HepG2 (cell line): ENCODE measurements around the gene ZBTB17. TPM values are rescaled to one million over a fixed set of nuclear protein-coding genes. Genes with fewer than 3 reads are reported as not detected.

ENCODE experiments used
- ATF7-NPFF ChIP-seq: sonication (generic); formaldehyde crosslinking; IDR thresholded peaks from 2 replicates; pipeline ENCODE4 v1.8.1; 2023; ENCODE audit warnings: mild to moderate bottlenecking, low read depth, missing genetic modification reagents, moderate library complexity
- BCL6 ChIP-seq: IDR thresholded peaks from 2 replicates; pipeline ENCODE4 v1.6.1; 2016; ENCODE audit warnings: missing genetic modification reagents, missing compliant biosample characterization
- FOXA1 ChIP-seq, 2 experiments: fragments of 450-650 bp in 1 of 2; sonication (generic) in 1 of 2; formaldehyde crosslinking in 1 of 2; IDR thresholded peaks; 2 replicates each; pipeline versions ENCODE4 v1.4.0 to v1.6.1; 2016 to 2020; ENCODE audit warnings: missing genetic modification reagents in 1 of 2
- GZF1 ChIP-seq: sonication (generic); formaldehyde crosslinking; IDR thresholded peaks from 2 replicates; pipeline ENCODE4 v1.5.1; 2020; ENCODE audit warnings: mild to moderate bottlenecking, missing genetic modification reagents
- HOXA7 ChIP-seq: sonication (generic); formaldehyde crosslinking; IDR thresholded peaks from 2 replicates; pipeline ENCODE4 v1.8.1; 2022; ENCODE audit warnings: mild to moderate bottlenecking, missing genetic modification reagents, moderate library complexity
- HOXD1 ChIP-seq: sonication (generic); formaldehyde crosslinking; IDR thresholded peaks from 2 replicates; pipeline ENCODE4 v1.5.0; 2020; ENCODE audit warnings: missing genetic modification reagents
- IKZF4 ChIP-seq: sonication (generic); formaldehyde crosslinking; IDR thresholded peaks from 2 replicates; pipeline ENCODE4 v1.5.1; 2020; ENCODE audit warnings: borderline replicate concordance, mild to moderate bottlenecking, low read depth, missing genetic modification reagents; ENCODE audit errors: not compliant biosample characterization
- MAFF ChIP-seq: IDR thresholded peaks from 2 replicates; pipeline ENCODE4 v1.6.1; 2011; ENCODE audit warnings: low read depth, low read length, improper control_type of control experiment
- MAFG ChIP-seq: sonication (generic); formaldehyde crosslinking; IDR thresholded peaks from 2 replicates; pipeline ENCODE4 v1.5.1; 2020; ENCODE audit warnings: mild to moderate bottlenecking, missing genetic modification reagents
- MTA1 ChIP-seq: sonication (generic); formaldehyde crosslinking; IDR thresholded peaks from 2 replicates; pipeline ENCODE4 v1.4.0; 2020; ENCODE audit warnings: missing genetic modification reagents, mild to moderate bottlenecking, borderline replicate concordance
- NR1H2 ChIP-seq: sonication (generic); formaldehyde crosslinking; IDR thresholded peaks from 2 replicates; pipeline ENCODE4 v1.8.1; 2022; ENCODE audit warnings: low read depth, missing genetic modification reagents, borderline replicate concordance
- PTBP1 ChIP-seq: fragments of 200-400 bp; formaldehyde crosslinking; IDR thresholded peaks from 2 replicates; pipeline ENCODE4 v1.6.1; 2018; ENCODE audit warnings: low read length, low read depth; ENCODE audit not compliant: poor library complexity, severe bottlenecking
- SAP130 ChIP-seq: IDR thresholded peaks from 2 replicates; pipeline ENCODE4 v1.6.1; 2016; ENCODE audit warnings: low read depth
- WIZ ChIP-seq: sonication (generic); formaldehyde crosslinking; IDR thresholded peaks from 2 replicates; pipeline ENCODE4 v1.5.1; 2020; ENCODE audit warnings: mild to moderate bottlenecking, missing genetic modification reagents
- ZBTB7A ChIP-seq: sonication (generic); formaldehyde crosslinking; IDR thresholded peaks from 2 replicates; pipeline ENCODE4 v1.8.0; 2022; ENCODE audit warnings: mild to moderate bottlenecking, missing genetic modification reagents
- ZEB1 ChIP-seq: IDR thresholded peaks from 2 replicates; pipeline ENCODE4 v1.6.1; 2012; ENCODE audit warnings: mild to moderate bottlenecking, low read depth, inconsistent platforms; ENCODE audit not compliant: insufficient replicate concordance
- ZFP1 ChIP-seq: IDR thresholded peaks from 2 replicates; pipeline ENCODE4 v1.6.1; 2016
- ZFP82 ChIP-seq: sonication (generic); formaldehyde crosslinking; IDR thresholded peaks from 2 replicates; pipeline ENCODE4 v1.5.1; 2020; ENCODE audit warnings: mild to moderate bottlenecking, missing genetic modification reagents, borderline replicate concordance
- ZMYM2 ChIP-seq: sonication (generic); formaldehyde crosslinking; IDR thresholded peaks from 2 replicates; pipeline ENCODE4 v1.8.0; 2022; ENCODE audit warnings: mild to moderate bottlenecking, missing genetic modification reagents
- ZNF180 ChIP-seq: sonication (generic); formaldehyde crosslinking; IDR thresholded peaks from 2 replicates; pipeline ENCODE4 v1.4.0; 2020; ENCODE audit warnings: low read depth, missing genetic modification reagents, borderline replicate concordance
- ZNF382 ChIP-seq: sonication (generic); formaldehyde crosslinking; IDR thresholded peaks from 2 replicates; pipeline ENCODE4 v1.5.0; 2020; ENCODE audit warnings: missing genetic modification reagents, mild to moderate bottlenecking, borderline replicate concordance
- ZNF557 ChIP-seq: sonication (generic); formaldehyde crosslinking; IDR thresholded peaks from 2 replicates; pipeline ENCODE4 v1.4.0; 2020; ENCODE audit warnings: missing genetic modification reagents
- ZNF572 ChIP-seq: sonication (generic); formaldehyde crosslinking; IDR thresholded peaks from 2 replicates; pipeline ENCODE4 v1.5.1; 2020; ENCODE audit warnings: mild to moderate bottlenecking, missing genetic modification reagents
- ZNF790 ChIP-seq: sonication (generic); formaldehyde crosslinking; IDR thresholded peaks from 2 replicates; pipeline ENCODE4 v1.8.0; 2022; ENCODE audit warnings: missing genetic modification reagents, mild to moderate bottlenecking, borderline replicate concordance
- ZNF891 ChIP-seq: sonication (generic); formaldehyde crosslinking; IDR thresholded peaks from 2 replicates; pipeline ENCODE4 v1.5.0; 2020; ENCODE audit warnings: mild to moderate bottlenecking, missing genetic modification reagents
- polyA plus RNA-seq, 8 experiments: library from polyadenylated mRNA; depleted of rRNA in 3 of 8; stranded (reverse) in 7 of 8; unstranded in 1 of 8; fragments of >200 nt; fragmentation: Illumina TruSeq in 4 of 8; extraction: Trizol in 4 of 8; gene quantifications; 2 replicates each; pipeline versions ENCODE4 v1.2.1 to v1.2.3, GENCODE V29; 2011 to 2016; ENCODE audit warnings: low read depth in 4 of 8, missing spikeins in 1 of 8, mixed read lengths in 1 of 8; ENCODE audit not compliant: insufficient read depth in 1 of 8
- total RNA-seq, 5 experiments: library from RNA; depleted of rRNA; stranded (reverse); fragments of >200 nt; fragmentation: Illumina TruSeq; extraction: Trizol; gene quantifications; 2 replicates each; pipeline ENCODE4 v1.2.3, GENCODE V29; 2016; ENCODE audit warnings: low read depth in 1 of 5
- TF ChIP-seq, protein P1 (sequence below): sonication (generic); formaldehyde crosslinking; IDR thresholded peaks from 2 replicates; pipeline ENCODE4 v1.4.0; 2020; ENCODE audit warnings: missing genetic modification reagents
- TF ChIP-seq, protein P2 (sequence below): sonication (generic); formaldehyde crosslinking; IDR thresholded peaks from 2 replicates; pipeline ENCODE4 v1.4.0; 2020; ENCODE audit warnings: mild to moderate bottlenecking, missing genetic modification reagents
- TF ChIP-seq, protein P3 (sequence below): sonication (generic); formaldehyde crosslinking; IDR thresholded peaks from 2 replicates; pipeline ENCODE4 v1.5.0; 2020; ENCODE audit warnings: missing genetic modification reagents

ZBTB17 gene
- total and polyA plus RNA-seq, 2 of the 13 experiments (the other 11 are each of a cell fraction or from before 2014, with no cell fraction given), result 16.7 to 17.0 TPM

DNA sequence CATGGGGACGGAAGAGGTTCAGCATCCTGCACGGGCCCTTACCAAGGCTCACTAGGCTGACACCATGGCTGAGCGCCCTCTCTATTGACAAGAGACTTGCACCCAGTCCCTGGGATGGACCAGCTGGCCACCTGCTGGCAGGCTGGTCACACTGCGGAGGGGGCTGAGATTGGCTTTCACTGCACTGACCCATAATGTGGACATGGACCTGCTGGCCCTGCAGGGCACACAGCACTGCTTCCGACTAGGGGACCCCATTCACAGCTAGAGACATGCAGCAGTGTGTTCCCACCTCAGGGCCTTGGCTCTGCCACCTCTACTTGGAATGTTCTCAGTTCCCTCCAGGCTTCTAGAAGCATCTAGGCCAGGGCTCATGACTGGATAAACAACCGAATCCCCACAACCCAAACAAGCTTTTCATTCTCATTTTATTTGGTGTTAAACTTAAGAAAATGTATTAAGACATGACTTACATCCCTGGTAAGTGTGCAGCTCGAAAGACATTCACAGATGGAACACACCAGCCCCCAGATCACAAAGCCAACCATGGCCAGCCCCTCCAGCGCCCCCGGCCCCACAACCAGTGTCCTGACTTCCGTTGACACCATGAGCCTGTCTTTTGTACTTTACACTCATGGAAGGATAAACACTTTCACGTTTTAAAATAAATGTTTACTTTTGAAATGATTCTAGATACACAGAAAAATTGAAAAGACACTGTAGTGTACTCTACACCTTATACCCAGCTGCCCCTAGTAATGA lies 18.9 kb upstream of the ZBTB17 start (continued):
- TF ChIP-seq, protein P1, sequence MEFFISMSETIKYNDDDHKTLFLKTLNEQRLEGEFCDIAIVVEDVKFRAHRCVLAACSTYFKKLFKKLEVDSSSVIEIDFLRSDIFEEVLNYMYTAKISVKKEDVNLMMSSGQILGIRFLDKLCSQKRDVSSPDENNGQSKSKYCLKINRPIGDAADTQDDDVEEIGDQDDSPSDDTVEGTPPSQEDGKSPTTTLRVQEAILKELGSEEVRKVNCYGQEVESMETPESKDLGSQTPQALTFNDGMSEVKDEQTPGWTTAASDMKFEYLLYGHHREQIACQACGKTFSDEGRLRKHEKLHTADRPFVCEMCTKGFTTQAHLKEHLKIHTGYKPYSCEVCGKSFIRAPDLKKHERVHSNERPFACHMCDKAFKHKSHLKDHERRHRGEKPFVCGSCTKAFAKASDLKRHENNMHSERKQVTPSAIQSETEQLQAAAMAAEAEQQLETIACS (CRISPR knock-in tag), result no peak
- TF ChIP-seq ZNF382 (CRISPR knock-in tag) (no peak), IKZF4 (CRISPR knock-in tag) (no peak), HOXA7 (no peak), NR1H2 (CRISPR knock-in tag) (no peak), SAP130 (no peak), ZFP1 (CRISPR knock-in tag) (no peak), ZEB1 (no peak), ZFP82 (CRISPR knock-in tag) (no peak), MAFF (no peak), MAFG (CRISPR knock-in tag) (no peak), FOXA1 (IDR thresholded peaks at IDR 0.05) (no peak), FOXA1 (CRISPR knock-in tag; IDR thresholded peaks at IDR 0.05) (peak; percentile 90), WIZ (CRISPR knock-in tag) (no peak), ZNF790 (CRISPR knock-in tag) (no peak), ZNF557 (no peak), ZNF180 (CRISPR knock-in tag) (no peak), ZMYM2 (CRISPR knock-in tag) (no peak), MTA1 (CRISPR knock-in tag) (no peak), PTBP1 (no peak), GZF1 (no peak), ATF7-NPFF (CRISPR knock-in tag) (no peak), ZNF572 (CRISPR knock-in tag) (no peak), ZBTB7A (peak; percentile 92), ZNF891 (CRISPR knock-in tag) (no peak), BCL6 (CRISPR knock-in tag) (no peak), HOXD1 (CRISPR knock-in tag) (no peak)
- TF ChIP-seq, protein P2, sequence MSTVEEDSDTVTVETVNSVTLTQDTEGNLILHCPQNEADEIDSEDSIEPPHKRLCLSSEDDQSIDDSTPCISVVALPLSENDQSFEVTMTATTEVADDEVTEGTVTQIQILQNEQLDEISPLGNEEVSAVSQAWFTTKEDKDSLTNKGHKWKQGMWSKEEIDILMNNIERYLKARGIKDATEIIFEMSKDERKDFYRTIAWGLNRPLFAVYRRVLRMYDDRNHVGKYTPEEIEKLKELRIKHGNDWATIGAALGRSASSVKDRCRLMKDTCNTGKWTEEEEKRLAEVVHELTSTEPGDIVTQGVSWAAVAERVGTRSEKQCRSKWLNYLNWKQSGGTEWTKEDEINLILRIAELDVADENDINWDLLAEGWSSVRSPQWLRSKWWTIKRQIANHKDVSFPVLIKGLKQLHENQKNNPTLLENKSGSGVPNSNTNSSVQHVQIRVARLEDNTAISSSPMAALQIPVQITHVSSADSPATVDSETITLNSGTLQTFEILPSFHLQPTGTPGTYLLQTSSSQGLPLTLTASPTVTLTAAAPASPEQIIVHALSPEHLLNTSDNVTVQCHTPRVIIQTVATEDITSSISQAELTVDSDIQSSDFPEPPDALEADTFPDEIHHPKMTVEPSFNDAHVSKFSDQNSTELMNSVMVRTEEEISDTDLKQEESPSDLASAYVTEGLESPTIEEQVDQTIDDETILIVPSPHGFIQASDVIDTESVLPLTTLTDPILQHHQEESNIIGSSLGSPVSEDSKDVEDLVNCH (CRISPR knock-in tag), result no peak
- TF ChIP-seq, protein P3, sequence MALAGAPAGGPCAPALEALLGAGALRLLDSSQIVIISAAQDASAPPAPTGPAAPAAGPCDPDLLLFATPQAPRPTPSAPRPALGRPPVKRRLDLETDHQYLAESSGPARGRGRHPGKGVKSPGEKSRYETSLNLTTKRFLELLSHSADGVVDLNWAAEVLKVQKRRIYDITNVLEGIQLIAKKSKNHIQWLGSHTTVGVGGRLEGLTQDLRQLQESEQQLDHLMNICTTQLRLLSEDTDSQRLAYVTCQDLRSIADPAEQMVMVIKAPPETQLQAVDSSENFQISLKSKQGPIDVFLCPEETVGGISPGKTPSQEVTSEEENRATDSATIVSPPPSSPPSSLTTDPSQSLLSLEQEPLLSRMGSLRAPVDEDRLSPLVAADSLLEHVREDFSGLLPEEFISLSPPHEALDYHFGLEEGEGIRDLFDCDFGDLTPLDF (CRISPR knock-in tag), result no peak
